HG03108 (cell line): ENCODE data around the gene OLA1.

Experiments used
- ATAC-seq: cut with Tn5 transposase; IDR thresholded peaks from one replicate; pipeline ENCODE4 v1.9.1; 2021; ENCODE audit warnings: moderate library complexity; ENCODE audit not compliant: unreplicated experiment

Gene OLA1

GRCh38 chr2:174180726-174181236 lies 67.6 kb downstream of the OLA1 start:
- ATAC-seq, result no peak

GRCh38 chr2:174180165-174180724 lies 68.1 kb downstream of the OLA1 start:
- no peak for ATAC-seq

DNA sequence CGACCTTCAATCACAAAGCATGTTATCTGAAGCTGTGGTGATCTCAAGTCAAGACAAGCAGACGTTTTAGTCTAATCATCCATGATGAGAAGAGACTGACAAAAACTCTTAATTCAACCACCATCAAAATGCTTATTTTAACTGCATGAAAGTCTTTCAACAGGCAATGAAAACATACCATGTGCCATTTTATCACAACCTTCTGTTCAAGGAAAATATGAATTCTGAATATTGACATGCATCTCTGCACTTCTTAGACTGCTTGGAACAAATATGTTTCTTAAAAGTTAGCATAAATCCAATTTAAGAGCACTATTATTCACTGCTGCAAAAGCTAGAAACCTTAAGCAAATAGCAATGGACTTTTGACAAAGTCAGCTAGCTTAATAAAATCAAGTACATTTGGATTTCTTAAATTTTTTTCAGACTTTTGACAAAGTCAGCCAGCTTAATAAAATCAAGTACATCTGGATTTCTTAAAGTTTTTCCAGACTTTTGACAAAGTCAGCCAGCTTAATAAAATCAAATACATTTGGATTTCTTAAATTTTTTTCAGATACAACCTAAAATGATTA lies 70.9 kb downstream of the OLA1 start:
- no peak for ATAC-seq

GRCh38 chr2:174176898-174177297 lies 71.4 kb downstream of the OLA1 start:
- ATAC-seq, result no peak

DNA sequence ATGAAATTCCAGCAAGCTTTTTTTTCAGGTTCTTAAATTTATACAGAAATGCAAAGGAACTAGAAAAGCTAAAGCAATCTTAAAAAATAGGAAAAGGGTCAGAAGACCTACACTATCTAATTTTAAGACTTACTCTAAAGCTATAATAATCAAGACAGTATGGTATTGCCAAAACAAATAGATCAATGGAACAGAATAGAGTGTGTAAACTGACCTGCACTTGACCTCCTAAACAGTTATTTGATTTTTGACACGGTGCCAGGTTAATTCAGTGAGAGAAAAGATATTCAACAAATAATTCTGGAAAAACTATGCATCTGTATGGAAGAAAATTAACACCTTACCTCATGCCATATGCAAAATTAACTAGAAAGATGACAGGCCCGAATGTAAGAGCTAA lies 73.6 kb downstream of the OLA1 start:
- no peak for ATAC-seq

DNA sequence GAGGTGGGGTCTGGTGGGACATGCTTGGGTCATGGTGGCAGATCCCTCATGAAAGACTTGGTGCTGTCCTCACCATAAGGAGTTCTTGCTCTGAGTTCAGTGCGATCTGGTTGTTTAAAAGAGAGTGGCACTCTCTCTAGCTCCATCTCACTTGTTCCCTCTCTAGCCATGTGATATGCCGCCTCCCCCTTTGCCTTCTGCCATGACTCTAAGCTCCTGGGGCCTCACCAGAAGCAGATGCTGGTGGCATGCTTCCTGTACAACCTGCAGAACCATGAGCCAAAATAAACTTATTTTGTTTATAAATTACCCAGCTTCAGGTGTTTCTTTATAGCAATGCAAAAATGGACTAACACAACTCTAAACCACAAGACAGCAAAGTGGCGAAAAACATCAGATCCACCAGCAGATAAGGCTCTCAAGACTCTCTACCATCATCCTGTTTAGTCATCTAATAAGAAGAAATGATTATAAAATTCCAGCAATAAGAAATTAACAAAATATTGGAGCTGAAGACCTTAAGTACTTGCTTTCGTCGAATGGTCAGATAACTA lies 75.5 kb downstream of the OLA1 start:
- ATAC-seq, result no peak

DNA sequence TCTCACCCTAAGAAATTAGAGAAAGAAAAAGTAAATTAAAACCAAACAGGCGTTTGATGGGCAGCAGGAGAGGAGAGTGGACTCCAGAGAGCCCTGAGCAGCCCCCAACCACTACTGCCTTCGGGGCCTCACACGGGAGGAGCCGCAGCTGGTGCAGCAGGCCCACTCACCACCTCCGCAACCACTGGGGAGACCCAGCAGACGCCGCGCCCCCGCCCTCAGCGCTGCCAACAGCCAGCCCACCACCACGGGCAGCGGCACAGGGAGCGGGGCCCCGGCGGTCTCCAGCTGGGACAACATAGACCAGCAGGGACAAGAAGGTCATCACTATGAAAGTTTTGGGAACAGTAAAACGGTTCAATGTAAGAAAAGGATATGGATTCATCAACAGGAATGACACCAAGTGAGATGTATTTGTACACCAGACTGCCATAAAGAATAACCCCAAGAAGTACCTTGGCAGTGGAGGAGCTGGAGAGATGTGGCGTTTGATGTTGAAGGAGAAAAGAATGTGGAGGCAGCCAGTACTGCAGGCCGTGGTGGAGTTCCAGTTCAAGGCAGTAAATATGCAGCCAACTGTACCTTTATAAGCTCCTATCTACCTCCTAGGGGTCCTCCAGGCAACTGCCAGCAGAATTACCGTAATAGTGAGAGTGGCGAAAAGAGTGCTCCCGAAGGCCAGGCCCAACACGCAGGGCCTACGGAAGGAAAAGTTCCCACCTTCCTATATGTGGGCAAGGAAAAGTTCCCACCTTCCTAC lies 76.5 kb downstream of the OLA1 start:
- ATAC-seq, result no peak

GRCh38 chr2:174169372-174169771 lies 79.0 kb downstream of the OLA1 start:
- no peak for ATAC-seq

- ATAC-seq, result no peak
These were observed 82.1 kb downstream of the OLA1 start for GRCh38 chr2:174166261-174166660.

GRCh38 chr2:174161490-174161889 lies 86.8 kb downstream of the OLA1 start:
- no peak for ATAC-seq

DNA sequence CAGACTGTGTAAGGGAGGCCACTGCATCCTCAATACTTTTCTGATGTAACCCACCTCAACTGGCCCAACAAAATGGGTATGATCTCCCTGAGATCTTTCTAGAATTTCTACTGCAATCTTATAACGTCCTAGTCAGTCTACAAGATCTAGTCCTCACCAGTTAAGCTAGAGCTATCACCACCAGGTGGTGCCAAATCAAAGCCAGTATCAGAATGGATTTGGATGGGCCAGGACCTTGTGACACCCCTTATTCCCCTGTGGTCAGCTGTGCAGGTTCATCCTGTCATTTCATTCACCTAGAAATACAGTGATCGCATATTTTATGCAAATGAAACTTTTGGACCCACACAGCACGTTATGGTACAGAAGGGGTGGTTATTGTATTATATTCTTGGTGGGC lies 90.3 kb downstream of the OLA1 start:
- no peak for ATAC-seq

GRCh38 chr2:174157053-174157452 lies 91.3 kb downstream of the OLA1 start:
- no peak for ATAC-seq

- no peak for ATAC-seq
These were observed 94.3 kb downstream of the OLA1 start for GRCh38 chr2:174153757-174154680.

DNA sequence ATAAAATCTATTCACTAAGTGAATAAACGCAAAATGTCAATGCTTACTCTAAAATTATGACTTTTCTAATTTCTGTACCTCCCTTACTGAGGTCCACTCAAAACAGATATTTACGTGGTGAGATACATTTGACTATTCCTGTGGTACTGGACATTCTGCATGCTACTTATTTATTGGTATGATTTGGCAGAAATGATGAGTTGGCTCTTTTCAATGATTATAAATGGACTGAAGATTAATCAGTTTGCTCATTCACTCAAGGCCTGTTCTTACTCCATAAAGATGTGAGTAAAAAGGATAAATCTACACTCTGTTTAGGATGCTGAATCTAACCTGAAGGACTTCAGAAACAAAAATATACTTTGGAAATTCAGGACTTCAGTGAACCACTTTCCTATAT lies 98.8 kb downstream of the OLA1 start:
- ATAC-seq, result no peak

DNA sequence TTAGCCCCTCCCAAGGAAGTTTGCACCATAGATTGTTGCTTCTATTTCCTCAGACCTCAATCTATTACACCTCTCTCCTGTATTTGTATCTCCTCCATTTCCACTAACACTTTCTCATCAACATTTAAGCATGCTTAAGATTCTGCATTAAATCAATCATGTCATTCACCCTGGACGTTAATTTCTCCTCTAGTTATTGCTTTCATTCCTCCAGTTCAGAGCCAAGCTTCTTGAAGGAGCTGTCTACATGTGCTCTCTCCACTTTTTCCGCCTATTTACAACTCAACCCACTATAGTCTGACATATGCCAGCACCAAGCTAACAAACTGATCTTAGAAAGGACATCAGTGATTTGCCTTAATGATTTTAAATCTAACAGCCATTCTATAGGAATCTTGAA lies 99.5 kb downstream of the OLA1 start:
- no peak for ATAC-seq

DNA sequence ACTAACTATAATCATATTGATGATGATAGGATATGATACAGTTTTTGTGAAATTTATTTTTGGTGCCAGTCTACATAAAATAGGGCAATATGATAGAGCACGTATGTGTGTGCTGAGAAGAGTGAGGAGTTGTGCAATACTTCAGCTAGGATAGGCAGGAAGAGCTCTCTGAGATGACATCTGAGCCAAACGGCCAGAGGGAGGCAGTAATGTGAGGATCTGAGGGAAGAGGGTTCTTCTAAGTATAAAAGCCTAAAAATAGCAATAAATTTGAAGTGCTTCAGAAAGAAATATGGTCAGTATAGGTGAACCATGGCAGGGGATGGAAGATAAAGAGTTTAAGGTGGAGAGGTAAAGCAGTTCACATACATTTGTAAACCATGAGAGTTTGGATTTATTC lies 102.5 kb downstream of the OLA1 start:
- ATAC-seq, result no peak

DNA sequence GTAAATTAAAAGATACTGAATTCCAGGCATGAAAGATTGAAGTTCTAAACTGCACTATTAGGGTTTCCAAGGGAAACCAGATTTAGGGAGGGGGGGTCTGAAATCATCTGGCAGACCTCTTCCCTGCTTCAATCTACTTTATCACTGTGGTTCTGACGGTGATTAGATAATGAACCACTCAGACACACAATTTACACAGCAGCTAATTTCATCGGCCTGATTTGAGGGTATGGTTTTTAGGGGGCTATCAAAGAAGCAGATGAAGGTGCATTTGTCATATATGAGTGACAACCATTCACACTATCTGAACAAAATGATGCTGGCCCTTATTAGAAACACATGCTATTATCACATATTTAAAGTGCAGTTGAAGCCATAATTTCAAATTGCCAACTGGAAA lies 106.0 kb downstream of the OLA1 start:
- ATAC-seq, result no peak

- no peak for ATAC-seq
These were observed 110.2 kb downstream of the OLA1 start for GRCh38 chr2:174138161-174138560.

GRCh38 chr2:174135981-174136380 lies 112.4 kb downstream of the OLA1 start:
- ATAC-seq, result no peak

DNA sequence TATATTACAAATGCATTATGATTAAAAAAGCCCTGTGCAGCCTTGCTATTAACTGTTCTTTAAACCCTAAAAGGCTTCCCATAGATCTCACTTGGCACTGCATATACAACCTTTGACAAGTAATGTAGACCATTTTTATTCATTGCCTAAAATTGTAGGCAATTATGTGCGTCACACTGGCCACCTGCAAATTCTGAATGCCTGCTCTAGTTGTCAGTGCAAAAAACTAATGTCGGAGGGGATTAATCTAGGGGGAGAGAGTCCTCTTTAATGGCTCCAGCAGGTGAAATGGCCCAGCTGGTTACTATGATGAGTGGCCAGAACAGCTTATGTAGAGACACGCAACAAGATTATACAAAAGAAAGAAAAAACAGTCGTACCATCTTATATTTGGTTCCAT lies 123.2 kb downstream of the OLA1 start:
- no peak for ATAC-seq

- ATAC-seq, result no peak
These were observed 124.2 kb downstream of the OLA1 start for GRCh38 chr2:174124181-174124580.
